ENCODE results near the gene NRTN.

Gene NRTN

GRCh38 chr19:5775668-5776309 lies 29.1 kb upstream of the NRTN start:
- TF ChIP-seq CTCF (IDR thresholded peaks at IDR 0.05; ENCODE audit: extremely low read depth, missing control alignments) = no peak
- no peak for DNase-seq (ENCODE audit: low spot score)

- no peak for TF ChIP-seq CTCF (IDR thresholded peaks at IDR 0.05; ENCODE audit: extremely low read depth, missing control alignments)
- DNase-seq (ENCODE audit: low spot score) = peak; percentile 1
Measured at GRCh38 chr19:5778402-5778801, 26.5 kb upstream of the NRTN start.

GRCh38 chr19:5780916-5781315 lies 24.0 kb upstream of the NRTN start:
- peak; percentile 2 for DNase-seq (ENCODE audit: low spot score)

- no peak for TF ChIP-seq CTCF (IDR thresholded peaks at IDR 0.05; ENCODE audit: extremely low read depth, missing control alignments)
- DNase-seq (ENCODE audit: low spot score) = no peak
Measured at GRCh38 chr19:5782322-5782721, 22.5 kb upstream of the NRTN start.

GRCh38 chr19:5782945-5783919 lies 21.6 kb upstream of the NRTN start:
- DNase-seq (ENCODE audit: low spot score) = no peak
- TF ChIP-seq CTCF (IDR thresholded peaks at IDR 0.05; ENCODE audit: extremely low read depth, missing control alignments) = no peak

- no peak for DNase-seq (ENCODE audit: low spot score)
- no peak for TF ChIP-seq CTCF (IDR thresholded peaks at IDR 0.05; ENCODE audit: extremely low read depth, missing control alignments)
Measured at GRCh38 chr19:5784581-5785147, 20.2 kb upstream of the NRTN start, which contains the start of gene PRR22. Gene PRR22 (minus strand): TSS chr19:5784746. CDS start chr19:5784660, 86 bp downstream.

- DNase-seq (ENCODE audit: low spot score) = no peak
- no peak for TF ChIP-seq CTCF (IDR thresholded peaks at IDR 0.05; ENCODE audit: extremely low read depth, missing control alignments)
Measured at GRCh38 chr19:5785423-5785822, 19.4 kb upstream of the NRTN start.

Data from GM20000 (cell line).